GM18870 (cell line): ENCODE data around the gene GRIP1.

Source experiments
- ATAC-seq: cut with Tn5 transposase; IDR thresholded peaks from one replicate; pipeline ENCODE4 v1.9.1; 2021; ENCODE audit warnings: moderate library complexity; ENCODE audit not compliant: unreplicated experiment

GRIP1 gene

GRCh38 chr12:66678338-66679275, at the start of gene GRIP1:
Gene GRIP1 (minus strand): TSS chr12:66679076. CDS start chr12:66678904, 172 bp downstream.
- no peak for ATAC-seq

- ATAC-seq = no peak
Measured at GRCh38 chr12:66726556-66726955, 47.7 kb upstream of the GRIP1 start.

GRCh38 chr12:66725031-66725430, 46.2 kb upstream of the GRIP1 start:
- no peak for ATAC-seq

- ATAC-seq = no peak
Measured at GRCh38 chr12:66724616-66725015, 45.7 kb upstream of the GRIP1 start.

GRCh38 chr12:66724026-66724425, 45.1 kb upstream of the GRIP1 start:
- no peak for ATAC-seq

- ATAC-seq = no peak
Measured at GRCh38 chr12:66719862-66720261, 41.0 kb upstream of the GRIP1 start.

- no peak for ATAC-seq
Measured at GRCh38 chr12:66717036-66717673, 38.3 kb upstream of the GRIP1 start.

- no peak for ATAC-seq
Measured at GRCh38 chr12:66716522-66716921, 37.6 kb upstream of the GRIP1 start.

GRCh38 chr12:66714709-66715108, 35.8 kb upstream of the GRIP1 start:
- no peak for ATAC-seq

- no peak for ATAC-seq
Measured at GRCh38 chr12:66713984-66714383, 35.1 kb upstream of the GRIP1 start.

- no peak for ATAC-seq
Measured at GRCh38 chr12:66709893-66710292, 31.0 kb upstream of the GRIP1 start.

- no peak for ATAC-seq
Measured at GRCh38 chr12:66709457-66709773, 30.5 kb upstream of the GRIP1 start.

- ATAC-seq = no peak
Measured at GRCh38 chr12:66708704-66709456, 30.0 kb upstream of the GRIP1 start.

- no peak for ATAC-seq
Measured at GRCh38 chr12:66707002-66707697, 28.3 kb upstream of the GRIP1 start.

- ATAC-seq = no peak
Measured at GRCh38 chr12:66699738-66700482, 21.0 kb upstream of the GRIP1 start.

- no peak for ATAC-seq
Measured at GRCh38 chr12:66698558-66698957, 19.7 kb upstream of the GRIP1 start.

- no peak for ATAC-seq
Measured at GRCh38 chr12:66697404-66697803, 18.5 kb upstream of the GRIP1 start.

GRCh38 chr12:66694666-66695613, 16.1 kb upstream of the GRIP1 start:
- ATAC-seq = no peak

GRCh38 chr12:66693901-66694513, 15.1 kb upstream of the GRIP1 start:
- ATAC-seq = peak; percentile 82
